Endodermal cell (in vitro differentiated cells): ENCODE measurements around the gene C7orf33. TPM values are rescaled to one million over a fixed set of nuclear protein-coding genes. Genes with fewer than 3 reads are reported as not detected.
"Not testable (repeated sequence)": the region's sequence is repeated elsewhere in the genome, so short reads cannot be mapped to it uniquely, and the experiment has no call there.

Experiments
- DNase-seq: peaks from one replicate; pipeline ENCODE4 v3.0.0-alpha.2; 2017
- H3K27ac ChIP-seq: 2 replicates; pipeline ENCODE4 v1.5.1; 2013; ENCODE audit warnings: mild to moderate bottlenecking, low read depth, low read length, moderate library complexity
- H3K27me3 ChIP-seq: 2 replicates; pipeline ENCODE4 v1.6.1; 2013; ENCODE audit warnings: mild to moderate bottlenecking, low read length, moderate library complexity; ENCODE audit not compliant: insufficient read depth, control insufficient read depth, poor library complexity, severe bottlenecking
- H3K36me3 ChIP-seq: 2 replicates; pipeline ENCODE4 v1.7.0; 2013; ENCODE audit warnings: mild to moderate bottlenecking, low read length, moderate library complexity; ENCODE audit not compliant: control insufficient read depth, insufficient read depth
- H3K4me1 ChIP-seq: one replicate; pipeline ENCODE4 v1.7.0; 2013; ENCODE audit warnings: low read length; ENCODE audit not compliant: control insufficient read depth, insufficient read depth
- H3K4me3 ChIP-seq: 2 replicates; pipeline ENCODE4 v1.5.1; 2013; ENCODE audit warnings: mild to moderate bottlenecking, low read length, moderate library complexity
- H3K9ac ChIP-seq: 2 replicates; pipeline ENCODE4 v1.6.1; 2013; ENCODE audit warnings: mild to moderate bottlenecking, low read length, moderate library complexity; ENCODE audit not compliant: poor library complexity, severe bottlenecking; ENCODE audit errors: extremely low read depth
- H3K9me3 ChIP-seq: 2 replicates; pipeline ENCODE4 v1.6.1; 2013; ENCODE audit warnings: mild to moderate bottlenecking, low read length, moderate library complexity; ENCODE audit not compliant: control insufficient read depth
- H3K27ac Mint-ChIP-seq: 2 replicates; pipeline ENCODE4 v1.8.0; 2020; ENCODE audit warnings: mixed read lengths
- H3K27me3 Mint-ChIP-seq: 2 replicates; pipeline ENCODE4 v1.8.0; 2021; ENCODE audit warnings: mild to moderate bottlenecking, mixed read lengths; ENCODE audit not compliant: insufficient read depth
- H3K36me3 Mint-ChIP-seq: 2 replicates; pipeline ENCODE4 v1.8.0; 2020; ENCODE audit warnings: low read depth, mixed read lengths
- H3K4me1 Mint-ChIP-seq: 2 replicates; pipeline ENCODE4 v1.8.0; 2020; ENCODE audit warnings: mixed read lengths
- H3K4me3 Mint-ChIP-seq: 2 replicates; pipeline ENCODE4 v1.8.0; 2020; ENCODE audit warnings: mild to moderate bottlenecking, moderate library complexity, mixed read lengths
- H3K9me3 Mint-ChIP-seq: 2 replicates; pipeline ENCODE4 v1.8.0; 2020; ENCODE audit warnings: mild to moderate bottlenecking, mixed read lengths
- WGBS, 2 experiments: methylation state at CpG; one replicate each; pipeline versions ENCODE4 v1.1.5 to v1.1.7; 2013; ENCODE audit warnings: missing lambda C conversion rate in 2 of 2, mixed read lengths in 1 of 2; ENCODE audit not compliant: insufficient coverage in 1 of 2, insufficient read length in 1 of 2; 5-methylcytosine and 5-hydroxymethylcytosine counted together
- total RNA-seq, 2 donors: library from RNA; stranded (reverse); fragmentation: NEBNext Ultra II Directional in 1 of 2; extraction: Animal tissue kit (Norgen Biotek cat#: 25700) in 1 of 2; gene quantifications; 2 replicates in 1 of 2; 3 replicates in 1 of 2; pipeline ENCODE4 v1.2.1, GENCODE V29; 2021
- TF ChIP-seq, protein P1 (sequence below): fragments of 200-600 bp; sonication (generic); conservative IDR thresholded peaks from 2 replicates; pipeline ENCODE4 v1.5.0; 2021; ENCODE audit warnings: antibody characterized with exemption, mild to moderate bottlenecking

C7orf33 gene
- total RNA-seq, 2 donors from 2014 or later: not detected

DNA sequence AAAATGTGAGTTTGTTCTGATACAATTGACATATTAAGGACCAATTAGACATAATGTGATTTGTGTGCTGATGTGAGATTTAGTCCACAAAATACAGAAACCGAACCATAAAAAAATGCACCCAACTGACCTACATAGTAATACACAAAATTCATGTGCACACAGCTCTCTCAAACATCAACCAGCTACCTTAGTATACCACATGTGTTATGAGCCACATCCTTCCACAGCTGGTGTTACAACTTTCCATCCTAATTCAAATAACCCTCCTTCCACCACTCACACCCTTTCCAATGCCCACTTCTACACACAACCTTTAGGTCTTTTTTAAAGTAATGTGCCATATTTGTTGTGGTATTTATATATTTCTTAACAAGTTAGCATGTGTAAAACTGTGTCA lies 31.7 kb upstream of the C7orf33 start:
- H3K27me3 Mint-ChIP-seq: peaks cover 17% of the 10 kb centered on the region
- Histone ChIP-seq H3K36me3 (no peaks in the 10 kb centered on the region), H3K9ac (no peak overlapping the region), H3K27me3 (peaks cover 5% of the 10 kb centered on the region), H3K9me3 (peaks cover 8% of the 10 kb centered on the region), H3K4me1 (no peaks in the 10 kb centered on the region), H3K4me3 (no peak overlapping the region), H3K27ac (no peak overlapping the region)
- H3K4me3 Mint-ChIP-seq: no peak overlapping the region
- no peak overlapping the region for H3K27ac Mint-ChIP-seq
- WGBS, 2 experiments: 88% methylated on average over 1 of the region's 1 CpG; no CpG with 5 or more reads in 1 of the 2 experiments
- TF ChIP-seq, protein P1, sequence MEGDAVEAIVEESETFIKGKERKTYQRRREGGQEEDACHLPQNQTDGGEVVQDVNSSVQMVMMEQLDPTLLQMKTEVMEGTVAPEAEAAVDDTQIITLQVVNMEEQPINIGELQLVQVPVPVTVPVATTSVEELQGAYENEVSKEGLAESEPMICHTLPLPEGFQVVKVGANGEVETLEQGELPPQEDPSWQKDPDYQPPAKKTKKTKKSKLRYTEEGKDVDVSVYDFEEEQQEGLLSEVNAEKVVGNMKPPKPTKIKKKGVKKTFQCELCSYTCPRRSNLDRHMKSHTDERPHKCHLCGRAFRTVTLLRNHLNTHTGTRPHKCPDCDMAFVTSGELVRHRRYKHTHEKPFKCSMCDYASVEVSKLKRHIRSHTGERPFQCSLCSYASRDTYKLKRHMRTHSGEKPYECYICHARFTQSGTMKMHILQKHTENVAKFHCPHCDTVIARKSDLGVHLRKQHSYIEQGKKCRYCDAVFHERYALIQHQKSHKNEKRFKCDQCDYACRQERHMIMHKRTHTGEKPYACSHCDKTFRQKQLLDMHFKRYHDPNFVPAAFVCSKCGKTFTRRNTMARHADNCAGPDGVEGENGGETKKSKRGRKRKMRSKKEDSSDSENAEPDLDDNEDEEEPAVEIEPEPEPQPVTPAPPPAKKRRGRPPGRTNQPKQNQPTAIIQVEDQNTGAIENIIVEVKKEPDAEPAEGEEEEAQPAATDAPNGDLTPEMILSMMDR: no peak
- peaks cover 6% of the 10 kb centered on the region for H3K9me3 Mint-ChIP-seq
- H3K36me3 Mint-ChIP-seq: no peaks in the 10 kb centered on the region
- no peak for DNase-seq
- no peaks in the 10 kb centered on the region for H3K4me1 Mint-ChIP-seq

DNA sequence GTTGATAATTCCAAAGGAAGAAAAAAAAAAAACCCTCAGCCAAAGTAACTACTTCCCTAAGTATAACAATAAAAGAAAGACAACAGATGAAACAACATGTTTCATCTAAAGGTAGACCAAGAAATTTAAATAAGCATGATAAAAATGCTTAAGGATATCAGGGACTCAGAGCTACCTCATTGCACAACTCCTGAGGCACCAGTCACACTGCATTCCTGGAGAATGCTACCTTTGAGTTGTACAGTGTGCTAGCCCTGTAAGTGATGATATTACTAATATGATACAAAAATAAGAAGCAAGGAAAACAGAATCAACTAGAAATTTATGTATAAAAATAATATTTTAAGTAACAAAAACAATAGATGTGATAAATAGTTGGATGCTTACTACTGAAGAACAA lies 29.5 kb upstream of the C7orf33 start:
- Mint-ChIP-seq H3K4me3 (no peak overlapping the region), H3K9me3 (peaks cover 9% of the 10 kb centered on the region), H3K27me3 (peaks cover 19% of the 10 kb centered on the region), H3K4me1 (no peaks in the 10 kb centered on the region), H3K27ac (no peak overlapping the region), H3K36me3 (no peaks in the 10 kb centered on the region)
- no peak overlapping the region for H3K4me3 ChIP-seq
- no peak for DNase-seq
- peaks cover 11% of the 10 kb centered on the region for H3K9me3 ChIP-seq
- H3K9ac ChIP-seq: no peak overlapping the region
- peaks cover 22% of the 10 kb centered on the region for H3K27me3 ChIP-seq
- no peaks in the 10 kb centered on the region for H3K36me3 ChIP-seq
- H3K27ac ChIP-seq: no peak overlapping the region
- TF ChIP-seq, protein P1: no peak
- no peaks in the 10 kb centered on the region for H3K4me1 ChIP-seq

DNA sequence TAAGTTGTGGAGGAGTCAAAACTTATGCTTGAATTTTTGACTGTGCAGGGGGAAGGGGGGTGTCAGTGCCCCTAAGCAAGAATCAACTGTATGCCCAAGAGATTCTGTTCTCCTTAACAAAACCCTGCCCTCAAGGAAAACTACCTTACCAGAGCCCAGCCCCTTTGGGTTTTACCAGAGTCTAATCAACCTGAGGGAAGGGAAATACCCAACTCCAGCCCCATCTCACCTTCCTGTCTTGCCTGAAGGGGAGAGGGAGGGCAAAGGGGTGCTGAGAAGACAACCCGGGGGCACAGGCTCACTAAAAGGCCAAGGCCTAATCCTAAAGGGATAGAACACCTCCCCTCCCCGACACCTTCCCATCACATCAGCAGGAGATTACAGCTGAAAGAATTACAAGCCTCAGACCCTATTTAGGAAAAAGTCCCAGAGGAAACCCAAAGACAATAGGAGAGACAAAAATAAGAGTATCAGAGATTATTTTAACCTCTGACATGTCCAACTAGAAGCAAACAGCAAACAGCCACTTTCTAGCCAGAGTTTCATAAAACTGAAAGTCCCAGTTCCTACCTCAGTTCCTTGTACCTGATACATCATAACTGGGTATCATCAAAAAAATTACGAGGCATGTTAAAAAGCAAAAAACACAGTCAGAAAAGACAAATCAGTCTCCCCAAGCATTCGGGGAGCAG lies 26.8 kb upstream of the C7orf33 start:
- Histone ChIP-seq H3K4me1 (no peaks in the 10 kb centered on the region), H3K36me3 (no peaks in the 10 kb centered on the region), H3K9ac (no peak overlapping the region), H3K9me3 (peaks cover 14% of the 10 kb centered on the region), H3K27ac (no peak overlapping the region), H3K27me3 (peaks cover 34% of the 10 kb centered on the region), H3K4me3 (no peak overlapping the region)
- no peaks in the 10 kb centered on the region for H3K36me3 Mint-ChIP-seq
- DNase-seq: no peak
- H3K4me1 Mint-ChIP-seq: peaks cover 11% of the 10 kb centered on the region
- TF ChIP-seq, protein P1: no peak
- H3K4me3 Mint-ChIP-seq: no peak overlapping the region
- peaks cover 30% of the 10 kb centered on the region for H3K27me3 Mint-ChIP-seq
- H3K9me3 Mint-ChIP-seq: peaks cover 12% of the 10 kb centered on the region
- 89 to 100% methylated on average over 1 to 4 of the region's 4 CpGs for WGBS, 2 experiments
- no peak overlapping the region for H3K27ac Mint-ChIP-seq

DNA sequence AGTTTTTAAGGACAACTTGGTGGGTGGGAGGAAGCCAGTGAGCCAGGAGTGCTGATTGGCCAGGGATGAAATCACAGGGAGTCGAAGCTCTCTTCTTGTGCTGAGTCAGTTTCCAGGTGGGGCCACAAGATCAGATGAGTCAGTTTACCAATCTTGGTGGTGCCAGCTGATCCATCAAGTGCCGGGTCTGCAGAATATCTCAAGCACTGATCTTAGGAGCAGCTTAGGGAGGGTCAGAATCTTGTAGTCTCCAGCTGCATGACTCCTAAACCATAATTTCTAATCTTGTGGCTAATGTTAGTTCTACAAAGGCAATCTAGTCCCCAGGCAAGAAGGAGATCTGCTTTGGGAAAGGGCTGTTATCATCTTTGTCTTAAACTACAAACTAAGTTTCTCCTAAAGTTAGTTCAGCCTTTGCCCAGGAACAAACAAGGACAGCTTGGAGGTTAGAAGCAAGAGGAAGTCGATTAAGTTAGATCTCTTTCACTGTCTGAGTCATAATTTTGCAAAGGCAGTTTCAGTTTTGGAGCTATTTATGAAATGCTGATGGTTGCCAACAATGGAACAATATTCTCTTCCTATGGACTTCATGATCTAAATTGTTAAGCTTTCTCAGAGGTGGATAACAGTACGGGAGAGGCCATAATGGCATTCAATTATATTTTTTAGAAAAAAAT lies 26.2 kb upstream of the C7orf33 start:
- H3K4me3 Mint-ChIP-seq, DNase-seq, H3K4me3 ChIP-seq, H3K36me3 ChIP-seq, H3K36me3 Mint-ChIP-seq, H3K27ac Mint-ChIP-seq, H3K9ac ChIP-seq, H3K4me1 ChIP-seq, H3K27ac ChIP-seq: not testable (repeated sequence)
- whole genome bisulfite sequencing, 2 experiments: 88 to 95% methylated on average over 2 to 4 of the region's 4 CpGs
- peaks cover 34% of the 10 kb centered on the region for H3K27me3 Mint-ChIP-seq
- peaks cover 12% of the 10 kb centered on the region for H3K9me3 Mint-ChIP-seq
- Histone ChIP-seq H3K27me3 (peaks cover 40% of the 10 kb centered on the region), H3K9me3 (peaks cover 14% of the 10 kb centered on the region)
- H3K4me1 Mint-ChIP-seq: peaks cover 11% of the 10 kb centered on the region
